ENCODE data around the gene PLSCR1. TPM values are rescaled to one million over a fixed set of nuclear protein-coding genes. Genes with fewer than 3 reads are reported as not detected.

Gene PLSCR1
- total and polyA plus RNA-seq, 9 of the 15 experiments (the other 6 are each of a cell fraction or from before 2014, with no cell fraction given): 40.6 to 122 (median 69.1) TPM

GRCh38 chr3:146529021-146529420, 15.4 kb downstream of the PLSCR1 start (continued):
- TF ChIP-seq PRPF4 (IDR thresholded peaks at IDR 0.05; ENCODE audit: insufficient read depth, low read depth, low read length, poor library complexity, severe bottlenecking): no peak

DNA sequence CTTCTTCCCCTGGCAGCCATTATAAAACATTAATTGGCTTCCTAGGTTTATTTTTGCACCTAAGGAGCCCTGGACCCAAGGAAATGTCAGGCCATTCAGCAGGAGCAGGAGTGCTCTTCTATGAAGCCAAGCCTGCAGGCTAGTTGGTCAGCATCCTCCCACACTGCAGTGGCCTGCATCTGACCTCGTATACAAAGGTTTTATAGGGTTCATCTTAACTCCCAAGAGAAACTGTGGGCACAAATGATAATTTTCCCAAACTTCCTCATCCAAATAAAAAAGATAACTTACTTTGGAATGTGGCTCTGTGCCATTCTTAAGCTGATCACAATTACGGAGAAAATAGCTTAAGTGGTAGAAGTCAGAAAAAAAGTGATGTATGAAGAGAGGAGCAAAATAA, 19.4 kb downstream of the PLSCR1 start:
- DNase-seq (ENCODE audit: extremely low read depth in 1 of 4, low spot score in 3 of 4): no peak
- no peaks in the 10 kb centered on the region; the same call in 2 of the 3 replicates for H3K79me2 ChIP-seq (ENCODE audit: control insufficient read depth, insufficient read depth, low read length)
- H3K27me3 ChIP-seq (ENCODE audit: control insufficient read depth in 2 of 2, insufficient read depth in 2 of 2, low read length in 2 of 2): no peaks in the 10 kb centered on the region
- H3K9ac ChIP-seq (ENCODE audit: insufficient read depth in 1 of 2, low read depth in 2 of 2, low read length in 2 of 2): no peak overlapping the region
- in situ Hi-C loops (cut with MboI) (no loop called here), intact Hi-C loops (cut with micrococcal nuclease) (no loop called here)
- no peaks in the 10 kb centered on the region for H4K20me1 ChIP-seq (replicated peaks; ENCODE audit: control insufficient read depth, insufficient read depth, low read length)
- FAIRE-seq: no peak
- H3K9me1 ChIP-seq (ENCODE audit: control insufficient read depth, insufficient read depth, low read length): no peaks in the 10 kb centered on the region
- H2AFZ ChIP-seq (ENCODE audit: low read depth, low read length): no peak overlapping the region
- peak; percentile 47; the same call in 2 of the 3 replicates for ATAC-seq
- ChIA-PET POLR2A (no interaction called here), CTCF (ENCODE audit: low intra/inter-chr PET ratio) (no interaction called here)
- no peaks in the 10 kb centered on the region for H3K9me3 ChIP-seq (replicated peaks; ENCODE audit: control insufficient read depth, insufficient read depth, low read depth, low read length)
- 92% methylated on average over 1 of the region's 2 CpGs for WGBS (ENCODE audit: insufficient coverage, low coverage, missing lambda C conversion rate)
- no TSS peak for BruUV-seq (replicated peaks)
- H3K4me2 ChIP-seq (ENCODE audit: insufficient read depth, low read length): no peak overlapping the region
- H3K36me3 ChIP-seq (ENCODE audit: control insufficient read depth, insufficient read depth, low read length): peaks cover 63% of the 10 kb centered on the region
- no peaks in the 10 kb centered on the region; a peak in 1 of 5 replicates for H3K4me1 ChIP-seq (replicated peaks in 1 of 2; ENCODE audit: control insufficient read depth in 2 of 2, insufficient read depth in 2 of 2, low read length in 2 of 2)
- H3K27ac ChIP-seq (ENCODE audit: extremely low read depth, low read depth, low read length): no peak overlapping the region
- no peak overlapping the region for H3K4me3 ChIP-seq
- TF ChIP-seq HMG20A (CRISPR knock-in tag; conservative IDR thresholded peaks at IDR 0.05) (no peak), MTA3 (IDR thresholded peaks at IDR 0.05; ENCODE audit: borderline replicate concordance) (no peak), SMAD4 (CRISPR knock-in tag; conservative IDR thresholded peaks at IDR 0.05) (no peak), ZNF57 (CRISPR knock-in tag; IDR thresholded peaks at IDR 0.05) (no peak), ELF1 (tag; IDR thresholded peaks at IDR 0.05) (no peak), SIN3A (IDR thresholded peaks at IDR 0.05; ENCODE audit: borderline replicate concordance in 2 of 2, control insufficient read depth in 1 of 2, low read depth in 2 of 2, low read length in 2 of 2) (no peak), ATF7 (IDR thresholded peaks at IDR 0.05) (no peak), ARID1B (IDR thresholded peaks at IDR 0.05) (no peak), ARNT (IDR thresholded peaks at IDR 0.05) (no peak)
- TF ChIP-seq, protein P1, sequence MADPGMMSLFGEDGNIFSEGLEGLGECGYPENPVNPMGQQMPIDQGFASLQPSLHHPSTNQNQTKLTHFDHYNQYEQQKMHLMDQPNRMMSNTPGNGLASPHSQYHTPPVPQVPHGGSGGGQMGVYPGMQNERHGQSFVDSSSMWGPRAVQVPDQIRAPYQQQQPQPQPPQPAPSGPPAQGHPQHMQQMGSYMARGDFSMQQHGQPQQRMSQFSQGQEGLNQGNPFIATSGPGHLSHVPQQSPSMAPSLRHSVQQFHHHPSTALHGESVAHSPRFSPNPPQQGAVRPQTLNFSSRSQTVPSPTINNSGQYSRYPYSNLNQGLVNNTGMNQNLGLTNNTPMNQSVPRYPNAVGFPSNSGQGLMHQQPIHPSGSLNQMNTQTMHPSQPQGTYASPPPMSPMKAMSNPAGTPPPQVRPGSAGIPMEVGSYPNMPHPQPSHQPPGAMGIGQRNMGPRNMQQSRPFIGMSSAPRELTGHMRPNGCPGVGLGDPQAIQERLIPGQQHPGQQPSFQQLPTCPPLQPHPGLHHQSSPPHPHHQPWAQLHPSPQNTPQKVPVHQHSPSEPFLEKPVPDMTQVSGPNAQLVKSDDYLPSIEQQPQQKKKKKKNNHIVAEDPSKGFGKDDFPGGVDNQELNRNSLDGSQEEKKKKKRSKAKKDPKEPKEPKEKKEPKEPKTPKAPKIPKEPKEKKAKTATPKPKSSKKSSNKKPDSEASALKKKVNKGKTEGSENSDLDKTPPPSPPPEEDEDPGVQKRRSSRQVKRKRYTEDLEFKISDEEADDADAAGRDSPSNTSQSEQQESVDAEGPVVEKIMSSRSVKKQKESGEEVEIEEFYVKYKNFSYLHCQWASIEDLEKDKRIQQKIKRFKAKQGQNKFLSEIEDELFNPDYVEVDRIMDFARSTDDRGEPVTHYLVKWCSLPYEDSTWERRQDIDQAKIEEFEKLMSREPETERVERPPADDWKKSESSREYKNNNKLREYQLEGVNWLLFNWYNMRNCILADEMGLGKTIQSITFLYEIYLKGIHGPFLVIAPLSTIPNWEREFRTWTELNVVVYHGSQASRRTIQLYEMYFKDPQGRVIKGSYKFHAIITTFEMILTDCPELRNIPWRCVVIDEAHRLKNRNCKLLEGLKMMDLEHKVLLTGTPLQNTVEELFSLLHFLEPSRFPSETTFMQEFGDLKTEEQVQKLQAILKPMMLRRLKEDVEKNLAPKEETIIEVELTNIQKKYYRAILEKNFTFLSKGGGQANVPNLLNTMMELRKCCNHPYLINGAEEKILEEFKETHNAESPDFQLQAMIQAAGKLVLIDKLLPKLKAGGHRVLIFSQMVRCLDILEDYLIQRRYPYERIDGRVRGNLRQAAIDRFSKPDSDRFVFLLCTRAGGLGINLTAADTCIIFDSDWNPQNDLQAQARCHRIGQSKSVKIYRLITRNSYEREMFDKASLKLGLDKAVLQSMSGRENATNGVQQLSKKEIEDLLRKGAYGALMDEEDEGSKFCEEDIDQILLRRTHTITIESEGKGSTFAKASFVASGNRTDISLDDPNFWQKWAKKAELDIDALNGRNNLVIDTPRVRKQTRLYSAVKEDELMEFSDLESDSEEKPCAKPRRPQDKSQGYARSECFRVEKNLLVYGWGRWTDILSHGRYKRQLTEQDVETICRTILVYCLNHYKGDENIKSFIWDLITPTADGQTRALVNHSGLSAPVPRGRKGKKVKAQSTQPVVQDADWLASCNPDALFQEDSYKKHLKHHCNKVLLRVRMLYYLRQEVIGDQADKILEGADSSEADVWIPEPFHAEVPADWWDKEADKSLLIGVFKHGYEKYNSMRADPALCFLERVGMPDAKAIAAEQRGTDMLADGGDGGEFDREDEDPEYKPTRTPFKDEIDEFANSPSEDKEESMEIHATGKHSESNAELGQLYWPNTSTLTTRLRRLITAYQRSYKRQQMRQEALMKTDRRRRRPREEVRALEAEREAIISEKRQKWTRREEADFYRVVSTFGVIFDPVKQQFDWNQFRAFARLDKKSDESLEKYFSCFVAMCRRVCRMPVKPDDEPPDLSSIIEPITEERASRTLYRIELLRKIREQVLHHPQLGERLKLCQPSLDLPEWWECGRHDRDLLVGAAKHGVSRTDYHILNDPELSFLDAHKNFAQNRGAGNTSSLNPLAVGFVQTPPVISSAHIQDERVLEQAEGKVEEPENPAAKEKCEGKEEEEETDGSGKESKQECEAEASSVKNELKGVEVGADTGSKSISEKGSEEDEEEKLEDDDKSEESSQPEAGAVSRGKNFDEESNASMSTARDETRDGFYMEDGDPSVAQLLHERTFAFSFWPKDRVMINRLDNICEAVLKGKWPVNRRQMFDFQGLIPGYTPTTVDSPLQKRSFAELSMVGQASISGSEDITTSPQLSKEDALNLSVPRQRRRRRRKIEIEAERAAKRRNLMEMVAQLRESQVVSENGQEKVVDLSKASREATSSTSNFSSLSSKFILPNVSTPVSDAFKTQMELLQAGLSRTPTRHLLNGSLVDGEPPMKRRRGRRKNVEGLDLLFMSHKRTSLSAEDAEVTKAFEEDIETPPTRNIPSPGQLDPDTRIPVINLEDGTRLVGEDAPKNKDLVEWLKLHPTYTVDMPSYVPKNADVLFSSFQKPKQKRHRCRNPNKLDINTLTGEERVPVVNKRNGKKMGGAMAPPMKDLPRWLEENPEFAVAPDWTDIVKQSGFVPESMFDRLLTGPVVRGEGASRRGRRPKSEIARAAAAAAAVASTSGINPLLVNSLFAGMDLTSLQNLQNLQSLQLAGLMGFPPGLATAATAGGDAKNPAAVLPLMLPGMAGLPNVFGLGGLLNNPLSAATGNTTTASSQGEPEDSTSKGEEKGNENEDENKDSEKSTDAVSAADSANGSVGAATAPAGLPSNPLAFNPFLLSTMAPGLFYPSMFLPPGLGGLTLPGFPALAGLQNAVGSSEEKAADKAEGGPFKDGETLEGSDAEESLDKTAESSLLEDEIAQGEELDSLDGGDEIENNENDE (IDR thresholded peaks at IDR 0.05; ENCODE audit: low read depth, low read length): no peak

All from K562 (cell line).